HUES6 (cell line): ENCODE results near the gene AKT1.

Experiments used
- H3K27ac ChIP-seq: 2 replicates; pipeline ENCODE4 v1.7.0; 2013; ENCODE audit warnings: low read depth, mild to moderate bottlenecking, low read length, inconsistent platforms
- H3K27me3 ChIP-seq: 2 replicates; pipeline ENCODE4 v1.6.1; 2013; ENCODE audit warnings: low read length; ENCODE audit not compliant: control insufficient read depth, insufficient read depth
- H3K36me3 ChIP-seq: 2 replicates; pipeline ENCODE4 v1.6.1; 2013; ENCODE audit warnings: low read length; ENCODE audit not compliant: control insufficient read depth, insufficient read depth
- H3K4me1 ChIP-seq: 2 replicates; pipeline ENCODE4 v1.6.1; 2013; ENCODE audit warnings: low read length; ENCODE audit not compliant: control insufficient read depth, insufficient read depth
- H3K4me3 ChIP-seq: 2 replicates; pipeline ENCODE4 v1.5.1; 2013; ENCODE audit warnings: low read depth, low read length
- H3K9ac ChIP-seq: one replicate; pipeline ENCODE4 v1.6.1; 2013; ENCODE audit warnings: mild to moderate bottlenecking, low read length
- H3K9me3 ChIP-seq: 2 replicates; pipeline ENCODE4 v1.6.1; 2013; ENCODE audit warnings: low read depth, low read length; ENCODE audit not compliant: control insufficient read depth, insufficient read depth

AKT1 gene

DNA sequence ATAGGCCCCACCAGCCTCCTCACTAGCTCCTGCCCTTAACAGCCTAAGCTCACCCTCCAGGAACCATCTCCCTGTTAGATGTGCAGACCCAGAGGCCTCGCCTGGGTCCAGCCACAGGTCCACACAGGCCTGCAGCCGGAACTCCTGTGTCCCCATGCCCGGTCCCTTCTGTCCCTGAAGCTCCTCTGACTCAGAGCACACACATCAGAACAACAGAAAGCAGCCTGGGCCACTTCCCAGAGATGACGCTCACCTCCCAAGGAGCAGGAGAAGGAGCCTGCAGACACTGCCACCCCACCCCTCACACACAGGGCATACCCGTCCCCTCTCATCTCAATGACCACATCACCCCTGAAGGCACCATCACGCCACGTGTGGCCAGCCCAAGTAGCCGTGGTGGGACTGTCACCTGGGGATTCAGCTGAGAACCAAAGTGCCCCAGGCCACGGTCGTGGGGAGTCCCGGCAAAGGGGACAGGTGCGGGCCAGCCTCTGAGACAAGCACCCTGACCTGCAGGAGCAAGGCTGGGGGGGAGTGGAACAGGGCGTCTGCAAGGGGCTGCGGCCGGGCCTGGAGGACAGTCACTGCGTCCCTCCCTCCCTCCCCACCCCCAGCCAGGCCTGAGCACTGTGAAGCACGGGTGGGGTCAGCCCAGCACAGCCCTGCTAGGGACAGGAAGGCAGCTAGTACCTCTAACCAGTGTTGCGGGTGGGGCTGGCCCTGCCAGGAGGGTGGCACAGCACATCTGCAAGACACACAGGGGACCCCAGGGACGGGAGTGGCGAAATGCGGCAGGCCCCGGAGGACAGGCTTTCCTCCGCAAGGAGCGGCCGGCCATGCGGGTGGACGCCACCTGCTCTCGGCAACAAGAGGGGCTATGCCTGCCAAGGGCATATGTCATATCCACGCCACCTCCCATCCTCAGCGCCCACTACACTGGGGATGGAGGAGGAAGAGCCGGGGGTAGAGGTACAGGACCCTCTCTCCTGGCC is 5.5 kb downstream of the AKT1 start:
- H3K4me1 ChIP-seq: peaks cover 11% of the 10 kb centered on the region
- peaks cover 52% of the 10 kb centered on the region for H3K36me3 ChIP-seq
- no peak overlapping the region for H3K4me3 ChIP-seq
- H3K27me3 ChIP-seq: no peaks in the 10 kb centered on the region
- H3K9ac ChIP-seq: no peak overlapping the region
- H3K27ac ChIP-seq: no peak overlapping the region
- H3K9me3 ChIP-seq: no peaks in the 10 kb centered on the region

- Histone ChIP-seq H3K9me3 (no peaks in the 10 kb centered on the region), H3K36me3 (peaks cover 52% of the 10 kb centered on the region), H3K4me1 (peaks cover 8% of the 10 kb centered on the region), H3K27me3 (no peaks in the 10 kb centered on the region), H3K9ac (no peak overlapping the region), H3K27ac (no peak overlapping the region), H3K4me3 (no peak overlapping the region)
These were observed 6.5 kb downstream of the AKT1 start for GRCh38 chr14:104788873-104789663.

DNA sequence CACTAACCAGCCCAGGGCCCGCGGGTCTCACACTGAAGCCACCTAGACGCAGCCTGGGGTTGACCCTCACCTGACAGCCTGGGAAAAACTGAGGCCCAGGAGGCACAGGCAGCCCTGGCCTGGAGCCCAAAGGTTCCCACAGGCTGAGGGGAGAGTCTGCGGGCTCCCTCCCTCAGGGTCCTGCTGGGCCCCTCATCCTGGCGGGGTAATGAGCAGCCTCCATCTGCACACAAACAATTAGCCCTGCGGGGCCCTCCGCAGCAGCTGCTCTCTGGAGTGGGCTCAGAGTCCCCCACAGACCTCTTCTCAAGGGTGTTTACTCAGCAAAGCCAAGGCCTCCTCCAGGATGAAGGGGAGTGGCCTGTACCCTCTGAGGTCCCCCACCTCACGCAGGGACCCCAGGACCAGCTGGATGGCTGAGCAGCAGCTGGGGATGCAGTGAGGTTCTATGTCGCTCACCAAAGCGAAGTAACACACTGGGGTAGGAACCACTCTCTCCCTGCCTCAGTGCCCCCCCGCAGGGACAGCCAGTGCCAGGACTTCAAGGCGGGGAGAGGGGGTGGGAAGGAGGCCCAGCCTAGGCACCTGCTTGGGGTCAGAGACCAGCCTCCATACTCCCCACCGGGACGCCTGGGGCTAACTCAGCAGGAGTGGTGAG is 7.3 kb downstream of the AKT1 start:
- Histone ChIP-seq H3K36me3 (peaks cover 52% of the 10 kb centered on the region), H3K27me3 (no peaks in the 10 kb centered on the region), H3K9ac (no peak overlapping the region)

GRCh38 chr14:104787736-104788135 is 7.8 kb downstream of the AKT1 start:
- H3K27me3 ChIP-seq: no peaks in the 10 kb centered on the region
- peaks cover 55% of the 10 kb centered on the region for H3K36me3 ChIP-seq
- H3K4me1 ChIP-seq: no peaks in the 10 kb centered on the region; the same call in 1 of the 2 replicates
- no peak overlapping the region for H3K4me3 ChIP-seq
- no peak overlapping the region for H3K9ac ChIP-seq
- H3K27ac ChIP-seq: no peak overlapping the region
- no peaks in the 10 kb centered on the region for H3K9me3 ChIP-seq

More for the DNA sequence above, 7.3 kb downstream of the AKT1 start:
- Histone ChIP-seq H3K9me3 (no peaks in the 10 kb centered on the region), H3K4me1 (peaks cover under 1% of the 10 kb centered on the region; the same call in 1 of the 2 replicates), H3K4me3 (no peak overlapping the region), H3K27ac (no peak overlapping the region)

DNA sequence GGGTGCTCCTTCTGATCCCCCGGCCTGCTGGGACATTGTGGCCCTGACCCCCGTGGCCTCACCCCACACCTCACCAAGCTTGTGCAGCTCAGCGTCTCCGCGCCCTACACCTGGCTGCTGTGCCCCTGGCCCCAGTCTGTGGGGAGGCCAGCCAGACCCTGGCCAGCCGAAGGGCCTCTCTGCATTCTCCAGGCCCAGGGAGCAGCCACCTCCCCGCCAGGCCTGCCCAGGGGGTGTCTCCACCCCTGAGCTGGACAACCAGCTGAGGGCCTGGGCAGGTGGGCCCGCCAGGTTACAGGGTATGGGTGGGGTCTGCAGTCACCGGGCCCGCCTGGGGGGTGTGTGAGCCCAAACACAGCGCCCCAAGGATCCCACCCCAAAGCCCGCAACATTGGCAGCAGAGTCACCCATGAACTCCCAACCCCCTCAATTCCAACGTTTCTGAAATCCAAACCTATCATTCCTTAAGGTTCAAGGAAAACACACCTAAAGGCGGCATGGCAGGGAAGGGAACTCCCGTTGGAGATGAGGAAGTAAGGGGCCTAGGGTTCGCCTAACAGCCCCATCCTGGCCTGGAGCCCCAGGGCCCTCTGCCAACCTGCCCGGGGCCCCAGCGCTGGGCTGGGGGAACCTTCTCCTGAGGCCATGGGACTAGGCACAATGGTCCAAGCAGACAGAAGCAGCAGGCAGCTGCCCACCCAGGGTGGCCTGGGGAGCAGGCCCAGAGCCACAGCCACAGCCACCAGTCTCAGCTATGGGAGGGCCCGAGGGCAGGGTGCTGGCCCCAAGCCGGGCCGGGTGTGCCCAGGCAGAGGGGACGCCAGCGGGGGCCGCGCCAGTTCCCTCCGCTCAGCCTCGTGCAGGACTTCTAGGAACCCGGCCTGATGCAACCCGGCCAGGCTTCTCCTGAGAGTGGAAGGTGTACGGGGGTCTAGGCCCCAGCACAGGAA is 8.5 kb downstream of the AKT1 start:
- no peaks in the 10 kb centered on the region for H3K4me1 ChIP-seq
- H3K27ac ChIP-seq: no peak overlapping the region; the same call in 1 of the 2 replicates
- H3K9me3 ChIP-seq: no peaks in the 10 kb centered on the region
- no peak overlapping the region for H3K9ac ChIP-seq
- H3K36me3 ChIP-seq: peaks cover 58% of the 10 kb centered on the region
- no peaks in the 10 kb centered on the region for H3K27me3 ChIP-seq
- H3K4me3 ChIP-seq: no peak overlapping the region

DNA sequence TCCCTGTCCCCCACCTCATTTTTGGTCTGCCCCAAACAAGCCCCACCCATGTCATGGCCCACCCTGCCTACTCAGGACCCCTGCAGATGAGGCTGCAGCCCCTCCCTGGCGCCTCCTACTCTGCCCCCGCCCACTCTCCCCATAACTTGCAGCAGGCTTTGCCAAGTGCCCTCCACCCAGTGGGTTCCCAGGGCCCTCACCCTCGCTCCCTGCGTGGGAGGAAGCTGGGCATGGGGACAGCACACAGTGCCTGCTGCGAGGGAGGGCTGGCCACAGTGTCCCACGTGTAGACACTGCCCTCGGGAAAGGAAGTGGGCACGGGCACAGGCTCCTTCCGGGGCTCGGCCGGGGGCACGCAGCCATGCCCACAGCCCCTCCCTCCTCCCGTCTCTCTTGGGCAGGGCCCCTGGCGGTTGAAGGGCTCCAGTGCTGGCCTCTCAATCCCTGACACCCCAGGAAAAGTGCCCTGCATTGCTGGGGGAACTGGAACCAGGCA is 9.4 kb downstream of the AKT1 start:
- no peak overlapping the region for H3K4me3 ChIP-seq
- no peak overlapping the region for H3K27ac ChIP-seq
- H3K9me3 ChIP-seq: no peaks in the 10 kb centered on the region
- peaks cover 51% of the 10 kb centered on the region for H3K36me3 ChIP-seq
- no peaks in the 10 kb centered on the region for H3K27me3 ChIP-seq
- no peak overlapping the region for H3K9ac ChIP-seq
- no peaks in the 10 kb centered on the region for H3K4me1 ChIP-seq

- H3K4me1 ChIP-seq: no peaks in the 10 kb centered on the region
- no peaks in the 10 kb centered on the region for H3K9me3 ChIP-seq
- no peak overlapping the region for H3K9ac ChIP-seq
- H3K27me3 ChIP-seq: no peaks in the 10 kb centered on the region
- H3K4me3 ChIP-seq: no peak overlapping the region
- peaks cover 50% of the 10 kb centered on the region for H3K36me3 ChIP-seq
- no peak overlapping the region for H3K27ac ChIP-seq
These were observed 9.9 kb downstream of the AKT1 start for GRCh38 chr14:104785708-104786080.

DNA sequence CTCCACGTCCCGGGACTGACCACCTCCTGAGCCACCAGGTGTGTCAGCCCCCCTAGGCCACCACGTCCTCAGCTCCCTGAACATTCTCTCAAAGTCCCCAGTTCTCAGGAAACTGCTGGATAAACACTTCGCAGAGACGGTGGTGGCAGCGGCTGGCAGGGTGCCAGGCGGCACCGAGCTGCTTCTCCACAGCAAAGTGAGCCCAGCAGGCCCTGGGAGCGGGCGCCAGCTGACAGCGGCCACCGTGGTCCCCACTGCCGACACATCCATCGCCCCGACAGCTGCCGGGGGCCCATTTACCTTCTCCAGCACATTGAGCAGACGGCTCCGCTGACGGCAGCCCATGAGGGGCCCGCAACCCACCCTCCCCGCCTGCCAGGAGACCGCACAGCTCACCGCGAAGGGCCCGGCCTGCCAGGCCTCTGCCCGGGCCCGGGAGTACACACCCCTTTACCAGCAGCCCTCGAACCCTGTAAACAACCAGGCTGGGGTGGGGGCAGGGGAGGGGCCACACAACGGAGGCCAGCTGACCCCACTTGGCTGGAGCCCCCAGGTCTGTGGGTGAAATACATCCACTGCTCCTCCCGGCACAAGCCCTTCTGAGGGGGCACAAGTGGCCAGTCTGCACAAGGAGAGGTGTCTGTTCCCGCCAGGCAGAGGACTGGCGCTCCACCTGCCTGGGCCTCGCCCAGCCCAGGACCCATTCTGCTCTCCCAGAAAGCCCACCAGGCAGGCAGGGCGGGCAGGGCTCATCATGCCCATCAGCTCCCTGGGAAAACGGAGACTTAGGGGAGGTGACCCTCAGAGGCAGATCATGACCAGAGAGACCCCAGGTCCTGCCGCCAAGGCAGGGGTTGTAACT is 10.5 kb downstream of the AKT1 start:
- H3K9me3 ChIP-seq: no peaks in the 10 kb centered on the region
- no peak overlapping the region for H3K4me3 ChIP-seq
- H3K27me3 ChIP-seq: no peaks in the 10 kb centered on the region
- no peaks in the 10 kb centered on the region for H3K4me1 ChIP-seq
- no peak overlapping the region for H3K9ac ChIP-seq
- no peak overlapping the region for H3K27ac ChIP-seq
- peaks cover 48% of the 10 kb centered on the region for H3K36me3 ChIP-seq

- no peak overlapping the region for H3K27ac ChIP-seq
- H3K27me3 ChIP-seq: no peaks in the 10 kb centered on the region
- H3K9me3 ChIP-seq: no peaks in the 10 kb centered on the region
- peaks cover 43% of the 10 kb centered on the region for H3K36me3 ChIP-seq
- H3K9ac ChIP-seq: no peak overlapping the region
- no peak overlapping the region for H3K4me3 ChIP-seq
- H3K4me1 ChIP-seq: no peaks in the 10 kb centered on the region
These were observed 11.4 kb downstream of the AKT1 start for GRCh38 chr14:104784218-104784568.
